MV-4-11 (cell line): ENCODE measurements around the gene ADGRG1.

Experiments
- DNase-seq: peaks from one replicate; lab custom pipeline; 2025; lab: John Stamatoyannopoulos, UW

ADGRG1 gene

DNA sequence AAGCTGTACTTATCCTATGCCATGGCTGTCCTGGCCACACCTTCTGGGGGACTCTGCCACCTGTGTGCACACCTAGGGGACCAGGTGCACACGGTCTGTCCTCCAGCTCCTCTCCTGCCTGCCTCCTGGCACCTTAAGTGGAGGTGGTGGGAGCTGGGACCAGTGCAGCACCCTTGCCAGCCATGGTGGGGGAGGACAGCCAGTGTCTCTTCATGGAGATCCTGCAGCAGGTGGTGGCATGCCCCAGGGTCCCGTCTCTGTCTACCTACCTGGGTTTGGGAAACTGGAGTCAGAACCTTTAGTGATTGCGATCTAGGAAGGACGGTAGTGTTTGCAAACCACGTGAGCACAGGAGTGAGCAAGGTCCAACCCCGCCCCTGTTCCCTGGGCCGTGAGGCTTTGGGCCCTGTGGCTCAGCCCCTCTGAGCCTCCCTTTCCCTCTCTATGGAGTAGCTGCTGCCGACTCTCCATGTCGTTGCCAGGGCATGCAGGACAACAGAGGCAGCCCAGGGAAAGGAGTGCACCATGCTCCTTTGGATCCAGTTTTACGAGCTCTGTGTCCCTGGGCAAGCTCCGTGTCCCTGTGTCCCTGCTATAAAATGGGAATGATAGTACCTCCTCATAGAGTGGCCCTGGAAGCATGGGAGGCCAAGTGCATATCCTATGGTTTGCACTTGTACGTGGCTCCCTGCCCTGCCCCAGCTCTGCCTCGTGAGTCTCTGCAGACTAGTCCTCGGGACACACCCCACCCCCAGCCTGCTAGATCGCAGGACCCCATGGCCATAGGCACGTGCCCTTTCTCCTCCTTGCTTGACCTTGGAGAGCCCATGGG is 7.1 kb downstream of the ADGRG1 start:
- no peak for DNase-seq

DNA sequence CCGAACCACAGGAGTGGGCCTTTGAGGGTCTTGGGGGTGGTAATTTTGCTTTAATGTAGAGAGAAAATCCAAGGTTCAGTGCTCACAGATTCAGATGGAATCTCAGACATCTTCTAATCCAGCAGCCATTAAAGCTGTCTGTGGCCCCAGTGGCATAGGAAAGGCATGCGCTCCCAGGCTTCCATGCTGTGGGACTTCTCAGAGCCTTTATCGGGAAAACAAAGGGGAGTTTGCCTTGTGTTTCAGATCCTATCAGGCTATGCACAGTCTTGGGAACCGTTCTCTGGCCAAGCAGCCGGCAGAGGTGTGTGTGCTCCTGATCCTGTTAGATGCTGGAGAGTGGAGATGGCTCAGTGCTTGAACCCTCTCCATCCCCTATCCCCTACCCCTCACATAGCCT is 7.8 kb downstream of the ADGRG1 start:
- no peak for DNase-seq

DNA sequence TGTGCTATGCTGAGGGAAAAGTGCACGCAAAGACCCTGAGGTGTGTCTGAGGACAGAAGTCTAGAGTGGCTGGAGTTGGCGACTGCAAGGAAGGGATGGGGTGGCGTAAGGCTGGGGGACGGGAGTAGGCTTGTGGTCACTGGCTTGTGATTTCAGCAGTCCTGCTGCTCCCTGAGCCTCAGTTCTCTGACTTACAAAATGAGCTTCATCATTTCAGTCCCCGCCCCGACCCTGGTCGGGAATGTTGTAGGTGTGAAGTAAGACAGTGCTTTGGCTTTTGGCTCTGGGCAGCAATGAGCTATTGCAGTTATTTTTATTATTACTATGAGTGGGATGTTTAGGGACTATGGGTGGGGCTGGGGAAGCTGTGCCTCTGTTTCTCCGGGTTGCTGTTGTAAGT is 8.6 kb downstream of the ADGRG1 start:
- no peak for DNase-seq

DNA sequence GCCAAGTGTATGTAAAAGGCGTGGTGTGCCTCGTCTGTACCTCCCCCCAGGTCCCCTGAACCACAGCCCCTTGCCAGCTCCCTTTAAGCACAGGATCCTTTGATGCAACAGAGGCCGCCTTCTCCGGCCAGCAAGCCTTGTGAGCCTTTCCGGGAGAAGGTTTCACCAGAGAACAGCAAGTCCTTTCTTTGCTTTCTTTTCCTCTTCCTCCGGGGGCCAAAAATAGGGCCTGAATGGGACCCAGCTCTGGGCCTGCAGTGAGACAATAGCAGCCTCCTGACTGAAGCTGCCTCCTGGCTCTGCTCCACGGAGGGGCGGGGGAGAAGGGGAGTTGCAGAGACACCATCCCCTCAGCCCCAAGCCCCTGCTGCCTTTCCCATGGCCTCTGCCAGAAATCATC is 9.0 kb downstream of the ADGRG1 start:
- DNase-seq: no peak

DNA sequence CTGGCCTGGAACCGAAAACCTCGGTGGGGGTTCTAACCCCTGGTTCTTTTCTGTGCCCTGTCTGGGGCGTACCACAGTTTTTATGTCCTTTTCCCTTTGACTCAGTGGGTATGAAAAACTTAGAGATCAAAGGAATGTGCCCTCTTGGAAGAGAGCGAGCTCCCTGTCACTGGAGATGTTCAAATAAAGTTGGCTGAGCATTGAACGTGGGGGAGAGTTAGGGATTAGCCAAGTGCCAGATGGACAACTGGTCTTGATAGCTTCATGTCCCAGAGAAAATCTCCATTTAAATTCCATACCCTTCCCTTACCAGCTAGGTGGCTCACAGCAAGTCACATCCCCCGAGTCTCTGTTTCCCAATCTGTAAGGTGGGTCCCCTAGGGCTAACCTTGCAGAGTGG is 9.5 kb downstream of the ADGRG1 start:
- no peak for DNase-seq

DNA sequence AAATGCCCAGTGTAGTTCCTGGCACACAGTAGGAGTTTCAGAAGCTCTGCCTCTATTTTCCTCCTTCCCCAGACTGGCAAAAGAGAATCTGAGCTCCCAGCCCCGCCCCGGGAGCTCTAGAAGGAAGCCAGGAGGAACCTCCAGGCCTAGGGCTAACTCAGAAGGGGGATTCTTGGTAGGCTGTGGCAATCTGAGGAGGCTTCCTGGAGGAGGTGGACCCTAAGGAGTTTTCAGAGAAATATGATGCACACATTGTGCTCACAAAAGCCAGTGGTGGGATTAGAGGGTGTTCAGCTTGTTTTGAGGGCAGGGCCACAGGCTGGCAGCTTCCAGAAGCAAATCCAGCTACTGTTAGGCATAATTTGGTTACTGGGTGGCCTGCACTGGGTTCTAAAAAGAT is 10.0 kb downstream of the ADGRG1 start:
- no peak for DNase-seq

DNA sequence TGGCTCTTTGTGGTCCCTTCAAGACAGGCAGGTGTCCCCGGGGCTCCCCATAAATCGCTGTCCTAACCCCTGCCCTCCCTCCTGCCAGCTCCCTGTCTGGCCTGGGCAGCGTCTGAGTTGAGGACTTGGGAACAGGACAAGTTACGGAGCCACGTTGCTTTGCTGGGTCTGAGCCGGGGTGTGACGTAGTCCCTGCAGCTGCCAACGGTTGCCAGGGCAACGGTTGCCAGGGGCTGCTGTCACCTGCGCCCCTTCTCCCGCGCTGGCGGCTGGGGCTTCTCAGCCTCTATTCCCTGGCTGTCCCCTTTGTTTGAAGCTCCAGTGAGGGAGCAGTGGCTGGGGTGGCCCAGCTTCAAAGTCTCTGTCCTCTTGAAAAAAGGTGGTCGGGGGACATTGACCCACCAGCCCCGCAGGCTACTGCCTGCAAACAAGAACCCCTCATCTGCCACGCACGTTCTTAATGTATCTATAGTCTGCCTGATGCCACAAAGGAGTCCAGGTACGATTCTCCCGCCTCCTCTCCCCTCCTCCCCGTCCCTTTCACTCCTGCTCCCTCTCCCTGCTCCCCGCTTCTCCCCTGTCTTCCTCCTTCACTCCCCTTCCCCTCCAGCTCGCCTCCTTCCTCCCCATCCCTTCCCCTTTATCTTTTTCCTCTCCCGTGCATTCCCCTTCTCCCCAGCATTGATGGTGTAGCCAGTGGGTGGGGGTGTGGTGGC is 10.9 kb downstream of the ADGRG1 start:
- no peak for DNase-seq

DNA sequence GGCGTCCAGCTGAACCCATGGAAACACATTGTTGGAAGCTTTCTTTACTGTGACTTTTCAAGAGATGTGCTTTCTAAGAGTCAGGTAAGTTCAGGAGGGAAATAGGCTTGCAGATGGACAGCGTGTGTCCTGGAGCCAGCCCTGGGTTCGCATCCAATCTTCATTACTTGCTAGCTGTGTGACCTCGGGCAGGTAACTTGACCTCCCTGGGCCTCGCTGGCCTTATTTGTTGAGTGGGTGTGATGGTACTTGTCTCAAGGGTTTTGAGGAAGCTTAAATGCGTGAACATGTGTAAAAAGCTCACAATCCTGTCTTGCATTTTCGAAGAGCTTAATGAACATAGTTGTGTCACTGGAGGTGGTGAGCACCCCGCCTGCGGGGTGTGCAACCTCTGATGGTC is 11.8 kb downstream of the ADGRG1 start:
- DNase-seq: no peak

DNA sequence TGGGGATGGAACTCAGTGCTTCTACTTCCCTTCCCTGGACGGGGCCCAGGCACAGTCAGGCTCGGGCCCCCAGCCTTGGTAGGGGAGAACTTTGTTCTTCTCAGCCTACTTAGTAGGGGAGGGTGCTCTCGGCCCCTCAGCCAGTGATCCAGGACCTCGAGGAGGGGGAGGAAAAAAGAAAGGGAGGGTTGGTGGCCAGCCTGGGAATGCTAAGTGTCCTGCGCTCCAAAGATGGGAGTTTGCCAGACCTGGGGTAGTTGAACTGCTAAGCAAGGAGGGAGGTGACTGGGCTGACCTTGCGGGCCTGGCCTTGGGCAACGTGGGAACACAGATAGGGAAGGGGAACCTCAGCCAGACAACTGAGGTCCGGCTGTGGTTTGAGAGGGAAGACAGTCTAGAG is 12.2 kb downstream of the ADGRG1 start:
- DNase-seq: no peak

DNA sequence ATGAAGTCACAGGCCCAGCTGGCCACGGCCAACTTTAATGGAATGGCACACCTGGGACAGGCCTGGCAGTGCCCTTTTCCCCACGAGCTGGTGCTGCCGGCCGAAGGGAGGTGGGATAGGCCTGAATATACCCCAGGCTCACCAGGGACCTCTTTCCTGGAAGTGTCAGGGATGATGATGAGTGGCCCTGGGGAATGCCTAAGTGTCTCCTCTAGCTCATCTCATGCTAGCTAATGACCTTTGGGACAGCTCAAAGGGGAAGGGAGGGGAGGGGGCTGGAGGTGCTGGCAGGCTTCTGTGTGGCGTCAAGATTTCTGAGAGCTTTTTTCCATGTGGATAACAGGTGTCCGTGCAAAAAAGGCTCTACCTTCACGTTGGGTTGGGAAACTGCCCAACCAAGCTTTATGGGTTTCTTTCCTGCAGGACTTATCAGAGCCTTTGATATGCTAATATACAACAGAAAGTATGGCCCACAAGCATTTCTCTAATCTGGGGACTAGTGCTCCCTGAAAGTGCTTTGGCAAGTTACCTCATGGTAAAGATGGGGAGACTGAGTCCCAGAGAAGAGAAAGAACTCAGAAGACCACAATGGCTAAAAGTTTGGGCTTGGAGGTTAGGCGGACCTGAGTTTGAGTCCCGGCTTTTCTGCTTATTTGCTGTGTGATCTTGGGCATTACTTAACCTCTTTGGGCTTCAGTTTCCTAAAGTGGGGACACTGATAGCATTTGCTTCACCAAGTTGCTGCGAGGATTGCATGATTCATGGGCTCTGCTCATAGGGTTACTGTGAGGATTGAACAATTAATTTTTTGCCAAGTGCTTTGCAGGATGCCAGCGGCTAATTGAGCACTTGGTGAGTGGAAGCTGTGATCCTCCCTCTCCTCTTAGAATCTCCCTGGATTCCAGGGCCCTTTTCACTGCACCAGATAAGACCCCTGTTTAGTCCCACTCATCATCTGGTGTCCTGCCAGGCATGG is 14.0 kb downstream of the ADGRG1 start:
- DNase-seq: no peak

DNA sequence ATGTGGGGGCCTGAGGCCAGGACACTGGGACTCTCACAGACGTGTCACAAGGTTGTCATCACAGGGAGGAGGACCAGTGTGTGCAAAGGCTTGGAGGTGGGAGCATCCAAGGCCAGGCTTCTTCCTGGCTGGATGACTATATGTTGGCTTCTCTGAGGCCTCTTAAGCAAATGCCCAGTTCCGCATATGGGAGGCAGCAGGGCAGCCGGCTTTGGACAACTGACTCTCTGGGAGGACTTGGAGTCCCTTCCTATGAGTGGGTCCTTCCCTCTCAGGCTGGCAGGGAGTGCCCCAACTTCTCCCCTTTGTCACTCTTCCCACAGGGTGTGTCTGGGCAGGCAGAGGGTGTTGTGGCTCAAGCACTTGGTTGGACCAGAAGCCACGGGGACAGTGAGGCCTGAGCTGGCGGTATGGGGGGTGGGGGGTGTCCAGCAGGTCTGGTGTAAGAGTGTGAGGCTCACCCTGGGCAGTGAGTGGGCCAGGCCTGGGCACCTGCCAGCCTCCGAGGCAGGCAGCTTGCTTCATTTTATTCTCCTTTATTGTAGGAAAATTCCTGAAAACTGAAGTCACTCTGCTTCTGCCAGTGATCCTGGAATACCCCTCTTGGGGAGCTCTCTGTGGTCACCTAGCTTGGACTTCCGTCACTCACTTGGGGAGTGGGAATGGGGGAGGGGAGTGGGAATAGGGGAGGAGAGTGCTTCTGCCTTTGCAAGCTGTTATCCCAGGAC is 14.9 kb downstream of the ADGRG1 start:
- DNase-seq: no peak

DNA sequence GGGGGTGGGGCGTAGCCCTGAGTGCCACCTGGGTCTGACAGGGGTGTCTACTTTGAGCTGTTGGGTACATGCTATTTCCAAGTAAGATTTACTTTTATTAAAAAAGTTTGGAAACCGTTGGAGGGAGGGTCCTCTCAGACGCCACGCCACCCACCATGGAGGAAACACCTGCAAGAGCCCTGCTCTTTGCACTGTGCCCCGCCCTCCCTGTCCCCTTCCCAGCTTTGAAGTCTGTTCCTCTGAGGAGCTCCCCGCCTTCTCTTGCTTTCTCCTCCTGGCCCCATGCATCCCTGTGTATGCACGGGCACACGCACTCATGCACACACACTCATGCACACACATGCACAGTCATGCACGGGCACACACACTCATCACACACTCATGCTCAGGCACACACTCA is 15.5 kb downstream of the ADGRG1 start:
- no peak for DNase-seq

DNA sequence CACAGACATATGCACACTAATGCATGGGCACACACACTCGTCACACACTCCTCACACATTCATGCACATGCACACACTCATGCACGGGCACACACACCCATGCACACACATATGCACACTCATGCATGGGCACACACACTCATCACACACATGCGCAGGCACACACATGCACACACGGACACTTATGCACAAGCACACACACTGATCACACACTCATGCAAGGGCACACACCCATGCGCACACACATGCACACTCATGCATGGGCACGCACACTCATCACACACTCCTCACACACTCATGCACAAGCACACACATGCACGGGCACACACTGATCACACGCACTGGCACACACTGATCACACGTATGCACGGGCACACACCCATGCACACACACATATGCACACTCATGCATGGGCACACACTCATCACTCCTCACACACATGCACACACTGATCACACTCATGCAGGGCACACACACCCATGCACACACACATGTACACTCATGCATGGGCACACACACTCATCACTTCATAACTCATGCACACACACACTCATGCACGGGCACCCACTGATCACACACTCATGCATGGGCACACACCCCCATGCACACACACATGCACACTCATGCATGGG is 16.1 kb downstream of the ADGRG1 start:
- DNase-seq: no peak

DNA sequence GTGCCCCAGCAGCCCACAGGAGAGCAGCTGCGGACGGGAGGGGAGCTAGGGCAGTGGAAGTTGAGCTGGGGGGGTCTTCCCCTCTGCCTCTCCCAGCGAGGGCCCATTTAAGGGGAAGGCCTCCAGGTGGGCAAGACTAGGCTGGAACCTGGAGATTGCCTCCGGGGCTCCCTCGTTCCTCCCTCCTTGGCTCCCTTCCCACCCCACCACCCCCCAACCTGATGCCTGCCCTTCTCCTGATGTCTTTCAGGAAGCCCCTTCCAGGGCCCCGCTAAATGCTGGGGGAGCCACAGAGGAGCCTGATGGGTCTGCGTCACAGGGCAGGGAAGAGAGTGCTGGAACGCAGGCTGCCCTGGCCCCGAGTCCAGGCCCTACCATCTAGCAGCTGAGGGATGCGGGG is 16.7 kb downstream of the ADGRG1 start:
- no peak for DNase-seq

DNA sequence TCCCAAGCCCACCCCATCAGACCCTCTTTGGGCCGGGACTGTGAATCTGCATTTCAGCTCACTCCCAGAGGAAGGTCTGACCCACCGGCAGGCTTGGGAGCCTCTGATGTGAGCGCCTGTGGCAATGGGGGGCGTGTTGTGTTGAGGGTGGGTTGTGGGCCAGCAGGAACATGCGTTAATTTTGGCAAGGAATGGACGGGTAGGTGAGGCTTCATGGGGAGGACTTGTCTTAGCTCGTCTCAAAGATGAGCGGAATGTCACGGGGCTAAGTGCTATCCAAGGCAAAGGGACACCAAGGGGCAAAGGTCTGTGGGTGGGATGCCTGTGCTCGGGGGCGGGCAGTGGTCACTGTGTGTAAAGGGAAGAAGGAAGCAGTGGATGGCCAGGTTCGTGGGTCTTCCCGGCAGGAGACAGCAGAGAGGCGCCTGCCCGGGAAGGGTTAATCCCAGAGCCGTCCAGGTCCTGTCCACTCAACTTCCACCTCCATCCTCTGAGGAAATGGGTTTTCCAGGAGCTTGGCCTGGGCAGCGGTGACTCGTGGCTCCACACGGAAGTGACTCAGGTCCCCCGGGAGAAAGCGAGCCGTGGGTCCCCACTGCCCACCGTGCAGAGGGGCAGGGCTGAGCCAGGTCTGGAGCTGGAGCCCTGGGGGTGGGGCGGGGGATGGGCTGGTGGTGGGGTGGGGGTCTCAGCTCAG is 17.4 kb downstream of the ADGRG1 start:
- DNase-seq: no peak

DNA sequence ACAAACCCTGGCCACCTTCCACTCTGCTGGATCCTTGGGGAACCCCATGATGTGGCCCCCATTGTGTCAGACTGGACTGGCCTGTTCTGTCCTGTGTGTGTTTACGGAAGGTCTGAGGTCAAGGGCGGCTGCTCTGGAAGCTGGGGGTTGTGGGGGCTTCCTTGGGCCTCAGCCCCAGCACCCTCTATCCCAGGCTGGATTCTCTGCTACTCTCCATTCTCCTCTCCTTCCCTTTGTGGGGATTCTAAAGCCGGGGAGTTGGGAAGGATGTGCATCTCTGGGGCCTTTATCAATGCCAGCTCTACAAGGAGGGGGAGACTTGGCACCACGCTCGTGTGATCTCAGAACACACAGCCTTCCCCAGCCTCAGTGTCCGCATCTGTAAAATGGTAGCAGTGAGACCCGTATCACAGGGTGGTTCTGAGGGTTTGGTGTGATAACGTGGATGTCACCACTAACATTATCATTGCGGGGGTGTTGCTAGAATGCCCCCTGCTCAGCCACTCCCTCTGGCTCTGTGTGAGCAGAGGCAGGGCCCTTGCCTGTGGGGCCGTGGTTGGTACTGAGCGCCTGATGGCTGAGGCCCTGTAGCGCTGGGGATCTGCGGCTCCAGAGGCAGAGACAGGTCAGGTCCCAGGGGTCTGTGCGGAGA is 18.1 kb downstream of the ADGRG1 start:
- no peak for DNase-seq

DNA sequence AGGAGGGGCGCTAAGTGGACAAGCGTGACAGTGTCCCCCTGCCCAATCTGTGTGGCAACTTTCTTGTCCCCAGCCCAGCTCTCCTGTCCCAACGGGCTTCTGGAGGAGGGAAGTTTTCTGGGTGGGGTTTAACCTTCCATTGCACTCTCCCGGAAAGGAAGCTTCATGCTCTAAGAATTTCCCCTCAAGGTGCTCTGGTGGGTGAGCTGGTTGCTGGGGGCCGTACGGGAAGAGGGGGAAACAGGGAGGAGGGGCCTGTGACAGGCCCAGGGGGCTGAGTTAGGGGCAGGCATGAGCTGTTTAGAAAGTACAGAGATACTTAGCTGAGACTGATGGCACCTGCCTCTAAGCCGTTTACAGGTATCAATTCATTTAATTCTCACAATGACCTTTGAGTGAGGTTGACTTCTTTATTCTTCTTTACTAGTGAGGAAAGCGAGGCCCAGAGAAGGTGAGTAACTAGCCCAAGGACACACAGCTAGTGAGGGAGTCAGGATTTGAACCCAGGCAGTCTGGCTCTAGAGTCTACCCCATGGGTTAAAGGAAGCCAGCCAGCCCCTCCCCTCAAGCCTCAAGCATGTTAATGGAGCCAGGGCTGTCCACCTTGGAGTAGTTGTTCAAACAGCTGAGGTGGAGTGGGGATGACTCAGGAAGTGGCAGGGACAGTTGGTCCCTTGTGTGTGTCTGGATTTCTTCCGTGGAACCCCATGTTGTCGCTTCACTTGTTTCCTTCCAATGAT is 18.9 kb downstream of the ADGRG1 start:
- DNase-seq: no peak

DNA sequence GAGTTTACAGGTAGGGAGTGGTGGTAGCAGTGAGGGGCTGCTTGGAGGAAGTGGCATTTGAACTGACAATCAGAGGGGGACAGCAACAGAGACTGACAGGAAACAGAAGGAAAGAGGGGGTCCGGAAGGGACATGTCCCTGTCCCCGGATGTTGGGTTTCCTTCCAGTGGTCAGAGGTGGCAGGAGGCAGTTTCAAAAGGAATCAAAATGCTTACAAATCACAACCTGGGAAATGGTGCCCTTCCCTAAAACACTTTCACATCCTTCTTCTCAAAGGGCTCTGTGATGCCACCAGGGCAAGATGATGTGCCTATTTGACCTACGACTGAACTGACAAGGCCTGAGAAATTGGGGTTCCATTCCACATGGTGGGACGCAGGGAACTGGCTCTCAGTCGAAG is 19.7 kb downstream of the ADGRG1 start:
- peak; percentile 92 for DNase-seq
